Measurements from ENCODE around the gene CDYL.

Gene CDYL

GRCh38 chr6:4946521-4946920 is 170.3 kb downstream of the CDYL start:
- no peak for TF ChIP-seq CTCF (IDR thresholded peaks at IDR 0.05)

- no peak for TF ChIP-seq CTCF (IDR thresholded peaks at IDR 0.05)
These were observed 171.5 kb downstream of the CDYL start for GRCh38 chr6:4947716-4948115.

GRCh38 chr6:4948781-4949450 is 172.7 kb downstream of the CDYL start:
- no peak for TF ChIP-seq CTCF (IDR thresholded peaks at IDR 0.05)

- no peak for TF ChIP-seq CTCF (IDR thresholded peaks at IDR 0.05)
These were observed 173.9 kb downstream of the CDYL start for GRCh38 chr6:4950076-4950475.

GRCh38 chr6:4950836-4951533 is 174.8 kb downstream of the CDYL start:
- no peak for TF ChIP-seq CTCF (IDR thresholded peaks at IDR 0.05)

GRCh38 chr6:4953440-4953839 is 177.2 kb downstream of the CDYL start:
- no peak for TF ChIP-seq CTCF (IDR thresholded peaks at IDR 0.05)

GRCh38 chr6:4956625-4957024 is 180.4 kb downstream of the CDYL start:
- no peak for TF ChIP-seq CTCF (IDR thresholded peaks at IDR 0.05)

Data from LNCAP (cell line).